ENCODE results near the gene ATP6V0A1.

ATP6V0A1 gene

DNA sequence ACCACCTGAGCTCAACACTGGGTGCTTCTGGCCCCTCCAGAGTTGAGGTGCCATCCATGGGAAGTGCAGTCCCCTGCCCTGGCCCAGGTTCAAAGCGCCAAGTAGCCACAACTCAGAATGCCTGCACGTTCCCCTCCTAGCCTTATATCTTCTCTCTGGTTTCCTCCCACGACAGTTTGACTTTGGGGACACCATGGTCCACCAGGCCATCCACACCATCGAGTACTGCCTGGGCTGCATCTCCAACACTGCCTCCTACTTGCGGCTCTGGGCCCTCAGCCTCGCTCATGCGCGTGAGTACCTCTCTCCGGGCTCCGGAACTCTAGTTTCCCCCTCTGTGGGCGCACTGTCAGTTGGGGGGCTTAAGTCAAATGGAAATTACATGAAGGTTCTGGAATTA, 55.0 kb downstream of the ATP6V0A1 start:
- Histone ChIP-seq H3K4me3 (replicated peaks; ENCODE audit: insufficient read depth, low read length) (no peak overlapping the region), H3K27ac (replicated peaks) (no peak overlapping the region), H3K27me3 (ENCODE audit: insufficient read depth, poor library complexity, severe bottlenecking) (no peaks in the 10 kb centered on the region)
- DNase-seq (ENCODE audit: low read depth in 1 of 2, low spot score in 1 of 2), result no peak
- no peak for TF ChIP-seq SPI1 (IDR thresholded peaks at IDR 0.05; ENCODE audit: borderline replicate concordance, low read depth)
- TF ChIP-seq, protein P1, sequence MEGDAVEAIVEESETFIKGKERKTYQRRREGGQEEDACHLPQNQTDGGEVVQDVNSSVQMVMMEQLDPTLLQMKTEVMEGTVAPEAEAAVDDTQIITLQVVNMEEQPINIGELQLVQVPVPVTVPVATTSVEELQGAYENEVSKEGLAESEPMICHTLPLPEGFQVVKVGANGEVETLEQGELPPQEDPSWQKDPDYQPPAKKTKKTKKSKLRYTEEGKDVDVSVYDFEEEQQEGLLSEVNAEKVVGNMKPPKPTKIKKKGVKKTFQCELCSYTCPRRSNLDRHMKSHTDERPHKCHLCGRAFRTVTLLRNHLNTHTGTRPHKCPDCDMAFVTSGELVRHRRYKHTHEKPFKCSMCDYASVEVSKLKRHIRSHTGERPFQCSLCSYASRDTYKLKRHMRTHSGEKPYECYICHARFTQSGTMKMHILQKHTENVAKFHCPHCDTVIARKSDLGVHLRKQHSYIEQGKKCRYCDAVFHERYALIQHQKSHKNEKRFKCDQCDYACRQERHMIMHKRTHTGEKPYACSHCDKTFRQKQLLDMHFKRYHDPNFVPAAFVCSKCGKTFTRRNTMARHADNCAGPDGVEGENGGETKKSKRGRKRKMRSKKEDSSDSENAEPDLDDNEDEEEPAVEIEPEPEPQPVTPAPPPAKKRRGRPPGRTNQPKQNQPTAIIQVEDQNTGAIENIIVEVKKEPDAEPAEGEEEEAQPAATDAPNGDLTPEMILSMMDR (IDR thresholded peaks at IDR 0.05; ENCODE audit: insufficient read depth, low read length), result no peak
- TF ChIP-seq, protein P2, sequence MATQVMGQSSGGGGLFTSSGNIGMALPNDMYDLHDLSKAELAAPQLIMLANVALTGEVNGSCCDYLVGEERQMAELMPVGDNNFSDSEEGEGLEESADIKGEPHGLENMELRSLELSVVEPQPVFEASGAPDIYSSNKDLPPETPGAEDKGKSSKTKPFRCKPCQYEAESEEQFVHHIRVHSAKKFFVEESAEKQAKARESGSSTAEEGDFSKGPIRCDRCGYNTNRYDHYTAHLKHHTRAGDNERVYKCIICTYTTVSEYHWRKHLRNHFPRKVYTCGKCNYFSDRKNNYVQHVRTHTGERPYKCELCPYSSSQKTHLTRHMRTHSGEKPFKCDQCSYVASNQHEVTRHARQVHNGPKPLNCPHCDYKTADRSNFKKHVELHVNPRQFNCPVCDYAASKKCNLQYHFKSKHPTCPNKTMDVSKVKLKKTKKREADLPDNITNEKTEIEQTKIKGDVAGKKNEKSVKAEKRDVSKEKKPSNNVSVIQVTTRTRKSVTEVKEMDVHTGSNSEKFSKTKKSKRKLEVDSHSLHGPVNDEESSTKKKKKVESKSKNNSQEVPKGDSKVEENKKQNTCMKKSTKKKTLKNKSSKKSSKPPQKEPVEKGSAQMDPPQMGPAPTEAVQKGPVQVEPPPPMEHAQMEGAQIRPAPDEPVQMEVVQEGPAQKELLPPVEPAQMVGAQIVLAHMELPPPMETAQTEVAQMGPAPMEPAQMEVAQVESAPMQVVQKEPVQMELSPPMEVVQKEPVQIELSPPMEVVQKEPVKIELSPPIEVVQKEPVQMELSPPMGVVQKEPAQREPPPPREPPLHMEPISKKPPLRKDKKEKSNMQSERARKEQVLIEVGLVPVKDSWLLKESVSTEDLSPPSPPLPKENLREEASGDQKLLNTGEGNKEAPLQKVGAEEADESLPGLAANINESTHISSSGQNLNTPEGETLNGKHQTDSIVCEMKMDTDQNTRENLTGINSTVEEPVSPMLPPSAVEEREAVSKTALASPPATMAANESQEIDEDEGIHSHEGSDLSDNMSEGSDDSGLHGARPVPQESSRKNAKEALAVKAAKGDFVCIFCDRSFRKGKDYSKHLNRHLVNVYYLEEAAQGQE (IDR thresholded peaks at IDR 0.05; ENCODE audit: insufficient replicate concordance, low read depth), result no peak
- no peak for TF ChIP-seq GABPA (IDR thresholded peaks at IDR 0.05; ENCODE audit: low read depth)
- TF ChIP-seq POLR2AphosphoS5 (IDR thresholded peaks at IDR 0.05; ENCODE audit: low read depth), result no peak

DNA sequence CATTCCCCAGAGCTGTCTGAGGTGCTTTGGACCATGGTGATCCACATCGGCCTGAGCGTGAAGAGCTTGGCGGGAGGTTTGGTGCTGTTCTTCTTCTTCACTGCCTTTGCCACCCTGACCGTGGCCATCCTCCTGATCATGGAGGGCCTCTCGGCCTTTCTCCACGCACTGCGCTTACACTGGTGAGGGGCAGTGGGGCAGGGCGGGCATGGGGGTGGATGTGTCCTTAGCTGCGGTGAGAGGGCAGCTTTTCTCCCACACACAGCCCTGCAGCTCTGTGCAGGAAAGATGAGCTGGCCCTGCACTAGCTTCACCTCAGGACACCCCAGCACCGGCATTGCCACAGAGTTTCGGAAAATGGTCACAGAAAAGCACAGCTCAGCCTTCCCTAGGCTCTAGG, 55.6 kb downstream of the ATP6V0A1 start:
- TF ChIP-seq GABPA (IDR thresholded peaks at IDR 0.05; ENCODE audit: low read depth) (no peak), POLR2AphosphoS5 (IDR thresholded peaks at IDR 0.05; ENCODE audit: low read depth) (no peak), SPI1 (IDR thresholded peaks at IDR 0.05; ENCODE audit: borderline replicate concordance, low read depth) (no peak)
- TF ChIP-seq, protein P1 (IDR thresholded peaks at IDR 0.05; ENCODE audit: insufficient read depth, low read length), result no peak
- TF ChIP-seq, protein P2 (IDR thresholded peaks at IDR 0.05; ENCODE audit: insufficient replicate concordance, low read depth), result no peak
- Histone ChIP-seq H3K4me3 (replicated peaks; ENCODE audit: insufficient read depth, low read length) (no peak overlapping the region), H3K27ac (replicated peaks) (no peak overlapping the region), H3K27me3 (ENCODE audit: insufficient read depth, poor library complexity, severe bottlenecking) (no peaks in the 10 kb centered on the region)
- no peak for DNase-seq (ENCODE audit: low read depth in 1 of 2, low spot score in 1 of 2)

DNA sequence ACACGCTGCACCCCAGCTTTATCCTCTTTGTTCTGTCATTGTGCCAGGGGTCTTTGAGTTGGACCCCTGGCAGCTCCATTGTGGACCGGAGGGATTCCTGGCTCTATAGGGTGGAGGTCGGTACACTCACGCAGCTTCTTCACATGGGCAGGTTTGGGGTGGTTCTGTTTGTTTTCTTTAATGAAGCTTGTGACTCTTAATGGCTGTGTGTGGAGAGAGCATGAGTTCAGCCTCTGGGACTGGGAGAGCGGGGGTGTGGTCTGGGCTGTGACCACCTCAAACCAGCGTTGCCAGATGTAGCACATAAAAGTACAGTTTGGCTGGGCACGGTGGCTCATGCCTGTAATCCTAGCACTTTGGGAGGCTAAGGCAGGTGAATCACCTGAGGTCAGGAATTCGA, 56.2 kb downstream of the ATP6V0A1 start:
- Histone ChIP-seq H3K27me3 (ENCODE audit: insufficient read depth, poor library complexity, severe bottlenecking) (no peaks in the 10 kb centered on the region), H3K27ac (replicated peaks) (no peak overlapping the region), H3K4me3 (replicated peaks; ENCODE audit: insufficient read depth, low read length) (no peak overlapping the region)
- no peak for DNase-seq (ENCODE audit: low read depth in 1 of 2, low spot score in 1 of 2)
- TF ChIP-seq, protein P2 (IDR thresholded peaks at IDR 0.05; ENCODE audit: insufficient replicate concordance, low read depth), result no peak
- TF ChIP-seq, protein P1 (IDR thresholded peaks at IDR 0.05; ENCODE audit: insufficient read depth, low read length), result no peak
- TF ChIP-seq GABPA (IDR thresholded peaks at IDR 0.05; ENCODE audit: low read depth) (no peak), POLR2AphosphoS5 (IDR thresholded peaks at IDR 0.05; ENCODE audit: low read depth) (no peak), SPI1 (IDR thresholded peaks at IDR 0.05; ENCODE audit: borderline replicate concordance, low read depth) (no peak)
